HepG2 (cell line): ENCODE measurements around the gene MIDN. TPM values are rescaled to one million over a fixed set of nuclear protein-coding genes. Genes with fewer than 3 reads are reported as not detected.
A peak's percentile ranks its signal among the peaks of the same experiment; 100 is the strongest.

Source experiments
- ATF7-NPFF ChIP-seq: sonication (generic); formaldehyde crosslinking; IDR thresholded peaks from 2 replicates; pipeline ENCODE4 v1.8.1; 2023; ENCODE audit warnings: mild to moderate bottlenecking, low read depth, missing genetic modification reagents, moderate library complexity
- ATRX ChIP-seq: sonication (generic); formaldehyde crosslinking; IDR thresholded peaks from 2 replicates; pipeline ENCODE4 v1.4.0; 2020; ENCODE audit warnings: missing genetic modification reagents, borderline replicate concordance
- ETV5 ChIP-seq: IDR thresholded peaks from 2 replicates; pipeline ENCODE4 v1.6.1; 2018; ENCODE audit warnings: missing biosample characterization, missing genetic modification reagents, inconsistent platforms, borderline replicate concordance
- HNRNPLL ChIP-seq: fragments of 200-400 bp; formaldehyde crosslinking; IDR thresholded peaks from 2 replicates; pipeline ENCODE4 v1.6.1; 2017; ENCODE audit warnings: mild to moderate bottlenecking, low read depth, low read length; ENCODE audit not compliant: poor library complexity, severe bottlenecking
- KDM6A ChIP-seq: IDR thresholded peaks from 2 replicates; pipeline ENCODE4 v1.6.1; 2016; ENCODE audit warnings: low read depth
- MBD4 ChIP-seq: IDR thresholded peaks from 2 replicates; pipeline ENCODE4 v1.6.1; 2012; ENCODE audit warnings: low read length, inconsistent platforms, borderline replicate concordance
- MED1 ChIP-seq: sonication (generic); formaldehyde crosslinking; IDR thresholded peaks from 2 replicates; pipeline ENCODE4 v1.4.0; 2020; ENCODE audit warnings: missing genetic modification reagents
- NRL ChIP-seq: sonication (generic); formaldehyde crosslinking; IDR thresholded peaks from 2 replicates; pipeline ENCODE4 v1.5.0; 2020; ENCODE audit warnings: missing genetic modification reagents, mild to moderate bottlenecking, moderate library complexity, borderline replicate concordance
- RFXANK ChIP-seq: IDR thresholded peaks from 2 replicates; pipeline ENCODE4 v1.6.1; 2016
- RXRB ChIP-seq: IDR thresholded peaks from 2 replicates; pipeline ENCODE4 v1.6.1; 2016; ENCODE audit warnings: borderline replicate concordance, missing genetic modification reagents, missing compliant biosample characterization
- SSRP1 ChIP-seq: IDR thresholded peaks from 2 replicates; pipeline ENCODE4 v1.6.1; 2016; ENCODE audit warnings: control low read depth
- TRIM24 ChIP-seq: sonication (generic); formaldehyde crosslinking; IDR thresholded peaks from 2 replicates; pipeline ENCODE4 v1.8.0; 2022; ENCODE audit warnings: mild to moderate bottlenecking, missing genetic modification reagents
- ZIK1 ChIP-seq: sonication (generic); formaldehyde crosslinking; IDR thresholded peaks from 2 replicates; pipeline ENCODE4 v1.5.0; 2020; ENCODE audit warnings: mild to moderate bottlenecking, low read depth, missing genetic modification reagents, borderline replicate concordance
- ZNF451 ChIP-seq: sonication (generic); formaldehyde crosslinking; IDR thresholded peaks from 2 replicates; pipeline ENCODE4 v1.5.0; 2020; ENCODE audit warnings: mild to moderate bottlenecking, missing genetic modification reagents
- ZNF772 ChIP-seq: sonication (generic); formaldehyde crosslinking; IDR thresholded peaks from 2 replicates; pipeline ENCODE4 v1.5.0; 2020; ENCODE audit warnings: mild to moderate bottlenecking, missing genetic modification reagents
- ZNF788 ChIP-seq: sonication (generic); formaldehyde crosslinking; IDR thresholded peaks from 2 replicates; pipeline ENCODE4 v1.5.0; 2020; ENCODE audit warnings: mild to moderate bottlenecking, missing genetic modification reagents, borderline replicate concordance
- polyA plus RNA-seq, 8 experiments: library from polyadenylated mRNA; depleted of rRNA in 3 of 8; stranded (reverse) in 7 of 8; unstranded in 1 of 8; fragments of >200 nt; fragmentation: Illumina TruSeq in 4 of 8; extraction: Trizol in 4 of 8; gene quantifications; 2 replicates each; pipeline versions ENCODE4 v1.2.1 to v1.2.3, GENCODE V29; 2011 to 2016; ENCODE audit warnings: low read depth in 4 of 8, missing spikeins in 1 of 8, mixed read lengths in 1 of 8; ENCODE audit not compliant: insufficient read depth in 1 of 8
- total RNA-seq, 5 experiments: library from RNA; depleted of rRNA; stranded (reverse); fragments of >200 nt; fragmentation: Illumina TruSeq; extraction: Trizol; gene quantifications; 2 replicates each; pipeline ENCODE4 v1.2.3, GENCODE V29; 2016; ENCODE audit warnings: low read depth in 1 of 5
- TF ChIP-seq, protein P1 (sequence below): sonication (generic); formaldehyde crosslinking; IDR thresholded peaks from 2 replicates; pipeline ENCODE4 v1.4.0; 2020; ENCODE audit warnings: missing genetic modification reagents, low read depth, mild to moderate bottlenecking, borderline replicate concordance
- TF ChIP-seq, protein P2 (sequence below): sonication (generic); formaldehyde crosslinking; conservative IDR thresholded peaks from 2 replicates; pipeline ENCODE4 v1.4.0; 2020; ENCODE audit warnings: missing genetic modification reagents
- TF ChIP-seq, protein P3 (sequence below): sonication (generic); formaldehyde crosslinking; IDR thresholded peaks from 2 replicates; pipeline ENCODE4 v1.8.0; 2022; ENCODE audit warnings: missing genetic modification reagents, mild to moderate bottlenecking, inconsistent platforms, borderline replicate concordance
- TF ChIP-seq, protein P4 (sequence below): sonication (generic); formaldehyde crosslinking; IDR thresholded peaks from 2 replicates; pipeline ENCODE4 v1.5.0; 2020; ENCODE audit warnings: mild to moderate bottlenecking, missing genetic modification reagents
- TF ChIP-seq, protein P5 (sequence below): sonication (generic); formaldehyde crosslinking; IDR thresholded peaks from 2 replicates; pipeline ENCODE4 v1.8.1; 2023; ENCODE audit warnings: missing genetic modification reagents, mild to moderate bottlenecking, borderline replicate concordance
- TF ChIP-seq, protein P6 (sequence below): sonication (generic); formaldehyde crosslinking; IDR thresholded peaks from 2 replicates; pipeline ENCODE4 v1.8.0; 2022; ENCODE audit warnings: mild to moderate bottlenecking, missing genetic modification reagents

Gene MIDN
- total and polyA plus RNA-seq, 2 of the 13 experiments (the other 11 are each of a cell fraction or from before 2014, with no cell fraction given): 8.4 to 18.0 TPM

- TF ChIP-seq, protein P1, sequence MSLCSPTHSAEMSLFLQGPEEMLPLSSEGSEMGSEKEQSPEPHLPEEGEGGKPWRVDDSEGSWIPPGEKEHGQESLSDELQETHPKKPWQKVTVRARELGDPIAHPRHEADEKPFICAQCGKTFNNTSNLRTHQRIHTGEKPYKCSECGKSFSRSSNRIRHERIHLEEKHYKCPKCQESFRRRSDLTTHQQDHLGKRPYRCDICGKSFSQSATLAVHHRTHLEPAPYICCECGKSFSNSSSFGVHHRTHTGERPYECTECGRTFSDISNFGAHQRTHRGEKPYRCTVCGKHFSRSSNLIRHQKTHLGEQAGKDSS (CRISPR knock-in tag): no peak; the same call in 1 of the 2 replicates
- TF ChIP-seq, protein P2, sequence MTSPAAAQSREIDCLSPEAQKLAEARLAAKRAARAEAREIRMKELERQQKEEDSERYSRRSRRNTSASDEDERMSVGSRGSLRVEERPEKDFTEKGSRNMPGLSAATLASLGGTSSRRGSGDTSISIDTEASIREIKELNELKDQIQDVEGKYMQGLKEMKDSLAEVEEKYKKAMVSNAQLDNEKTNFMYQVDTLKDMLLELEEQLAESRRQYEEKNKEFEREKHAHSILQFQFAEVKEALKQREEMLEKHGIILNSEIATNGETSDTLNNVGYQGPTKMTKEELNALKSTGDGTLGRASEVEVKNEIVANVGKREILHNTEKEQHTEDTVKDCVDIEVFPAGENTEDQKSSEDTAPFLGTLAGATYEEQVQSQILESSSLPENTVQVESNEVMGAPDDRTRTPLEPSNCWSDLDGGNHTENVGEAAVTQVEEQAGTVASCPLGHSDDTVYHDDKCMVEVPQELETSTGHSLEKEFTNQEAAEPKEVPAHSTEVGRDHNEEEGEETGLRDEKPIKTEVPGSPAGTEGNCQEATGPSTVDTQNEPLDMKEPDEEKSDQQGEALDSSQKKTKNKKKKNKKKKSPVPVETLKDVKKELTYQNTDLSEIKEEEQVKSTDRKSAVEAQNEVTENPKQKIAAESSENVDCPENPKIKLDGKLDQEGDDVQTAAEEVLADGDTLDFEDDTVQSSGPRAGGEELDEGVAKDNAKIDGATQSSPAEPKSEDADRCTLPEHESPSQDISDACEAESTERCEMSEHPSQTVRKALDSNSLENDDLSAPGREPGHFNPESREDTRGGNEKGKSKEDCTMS (CRISPR knock-in tag): no peak
- TF ChIP-seq ATRX (CRISPR knock-in tag) (no peak), RXRB (peak; percentile 20; the same call in 1 of the 2 replicates), TRIM24 (CRISPR knock-in tag) (no peak), ZNF451 (no peak), ETV5 (CRISPR knock-in tag) (peak; percentile 6; the same call in 1 of the 2 replicates), NRL (0 out of 2 replicates have a peak, but pooled peaks have one; percentile 29), ZNF772 (CRISPR knock-in tag) (peak; percentile 46; the same call in 1 of the 2 replicates), ZNF788 (no peak), KDM6A (CRISPR knock-in tag) (no peak), MED1 (CRISPR knock-in tag) (peak; percentile 49), ZIK1 (CRISPR knock-in tag) (peak; percentile 76; the same call in 1 of the 2 replicates), SSRP1 (CRISPR knock-in tag) (no peak; the same call in 1 of the 2 replicates), HNRNPLL (peak; percentile 59), MBD4 (no peak), ATF7-NPFF (CRISPR knock-in tag) (peak; percentile 64; the same call in 1 of the 2 replicates), RFXANK (CRISPR knock-in tag) (no peak)
- TF ChIP-seq, protein P3, sequence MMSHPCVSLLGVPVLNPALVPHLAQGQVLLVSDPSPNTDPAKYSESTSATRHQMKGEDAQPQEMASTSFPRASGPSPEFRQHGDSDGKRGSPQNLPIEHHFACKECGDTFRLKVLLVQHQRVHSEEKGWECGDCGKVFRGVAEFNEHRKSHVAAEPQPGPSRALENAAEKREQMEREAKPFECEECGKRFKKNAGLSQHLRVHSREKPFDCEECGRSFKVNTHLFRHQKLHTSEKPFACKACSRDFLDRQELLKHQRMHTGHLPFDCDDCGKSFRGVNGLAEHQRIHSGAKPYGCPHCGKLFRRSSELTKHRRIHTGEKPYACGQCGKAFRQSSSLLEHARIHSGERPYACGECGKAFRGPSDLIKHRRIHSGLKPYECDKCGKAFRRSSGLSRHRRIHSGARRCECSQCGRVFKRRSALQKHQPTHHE: no peak; the same call in 1 of the 2 replicates
- TF ChIP-seq, protein P4, sequence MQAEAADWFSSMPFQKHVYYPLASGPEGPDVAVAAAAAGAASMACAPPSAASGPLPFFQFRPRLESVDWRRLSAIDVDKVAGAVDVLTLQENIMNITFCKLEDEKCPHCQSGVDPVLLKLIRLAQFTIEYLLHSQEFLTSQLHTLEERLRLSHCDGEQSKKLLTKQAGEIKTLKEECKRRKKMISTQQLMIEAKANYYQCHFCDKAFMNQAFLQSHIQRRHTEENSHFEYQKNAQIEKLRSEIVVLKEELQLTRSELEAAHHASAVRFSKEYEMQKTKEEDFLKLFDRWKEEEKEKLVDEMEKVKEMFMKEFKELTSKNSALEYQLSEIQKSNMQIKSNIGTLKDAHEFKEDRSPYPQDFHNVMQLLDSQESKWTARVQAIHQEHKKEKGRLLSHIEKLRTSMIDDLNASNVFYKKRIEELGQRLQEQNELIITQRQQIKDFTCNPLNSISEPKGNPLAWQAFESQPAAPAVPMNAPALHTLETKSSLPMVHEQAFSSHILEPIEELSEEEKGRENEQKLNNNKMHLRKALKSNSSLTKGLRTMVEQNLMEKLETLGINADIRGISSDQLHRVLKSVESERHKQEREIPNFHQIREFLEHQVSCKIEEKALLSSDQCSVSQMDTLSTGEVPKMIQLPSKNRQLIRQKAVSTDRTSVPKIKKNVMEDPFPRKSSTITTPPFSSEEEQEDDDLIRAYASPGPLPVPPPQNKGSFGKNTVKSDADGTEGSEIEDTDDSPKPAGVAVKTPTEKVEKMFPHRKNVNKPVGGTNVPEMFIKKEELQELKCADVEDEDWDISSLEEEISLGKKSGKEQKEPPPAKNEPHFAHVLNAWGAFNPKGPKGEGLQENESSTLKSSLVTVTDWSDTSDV (CRISPR knock-in tag): no peak
- TF ChIP-seq, protein P5, sequence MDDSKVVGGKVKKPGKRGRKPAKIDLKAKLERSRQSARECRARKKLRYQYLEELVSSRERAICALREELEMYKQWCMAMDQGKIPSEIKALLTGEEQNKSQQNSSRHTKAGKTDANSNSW (CRISPR knock-in tag): no peak
- TF ChIP-seq, protein P6, sequence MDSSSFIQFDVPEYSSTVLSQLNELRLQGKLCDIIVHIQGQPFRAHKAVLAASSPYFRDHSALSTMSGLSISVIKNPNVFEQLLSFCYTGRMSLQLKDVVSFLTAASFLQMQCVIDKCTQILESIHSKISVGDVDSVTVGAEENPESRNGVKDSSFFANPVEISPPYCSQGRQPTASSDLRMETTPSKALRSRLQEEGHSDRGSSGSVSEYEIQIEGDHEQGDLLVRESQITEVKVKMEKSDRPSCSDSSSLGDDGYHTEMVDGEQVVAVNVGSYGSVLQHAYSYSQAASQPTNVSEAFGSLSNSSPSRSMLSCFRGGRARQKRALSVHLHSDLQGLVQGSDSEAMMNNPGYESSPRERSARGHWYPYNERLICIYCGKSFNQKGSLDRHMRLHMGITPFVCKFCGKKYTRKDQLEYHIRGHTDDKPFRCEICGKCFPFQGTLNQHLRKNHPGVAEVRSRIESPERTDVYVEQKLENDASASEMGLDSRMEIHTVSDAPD: no peak
Measured at GRCh38 chr19:1269065-1269477, 20.7 kb downstream of the MIDN start, which contains the start of gene CIRBP (continued).
